Transverse colon (tissue), 4 donors: ENCODE results near the gene GPR150. TPM values are rescaled to one million over a fixed set of nuclear protein-coding genes. Genes with fewer than 3 reads are reported as not detected.

Experiments used
- DNase-seq: peaks from one replicate; pipeline ENCODE4 v3.0.0-alpha.2; 2019
- H3K27ac ChIP-seq, 4 donors: fragments of 200-600 bp; sonication (generic); 2 replicates each; pipeline ENCODE4 v1.5.1; 2016 to 2018; ENCODE audit warnings: inconsistent platforms in 4 of 4
- H3K27me3 ChIP-seq: fragments of 200-600 bp; sonication (generic); 2 replicates; pipeline ENCODE4 v1.5.1; 2017; ENCODE audit warnings: inconsistent platforms
- H3K36me3 ChIP-seq, 4 donors: fragments of 200-600 bp; sonication (generic); 2 replicates each; pipeline ENCODE4 v1.5.1; 2017 to 2019; ENCODE audit warnings: inconsistent platforms in 4 of 4
- H3K4me1 ChIP-seq, 4 donors: fragments of 200-600 bp; sonication (generic); 2 replicates each; pipeline ENCODE4 v1.5.1; 2017 to 2020; ENCODE audit warnings: inconsistent platforms in 4 of 4
- H3K4me3 ChIP-seq, 4 donors: fragments of 200-600 bp; sonication (generic); 1 replicate in 1 of 4; 2 replicates in 3 of 4; pipeline versions ENCODE4 v1.5.1 to v1.6.1; 2017 to 2019; ENCODE audit warnings: inconsistent platforms in 4 of 4
- H3K9me3 ChIP-seq, 2 donors: fragments of 200-600 bp; sonication (generic); 2 replicates each; pipeline ENCODE4 v1.5.1; 2017 to 2019; ENCODE audit warnings: inconsistent platforms in 2 of 2
- EP300 ChIP-seq: sonication (generic); formaldehyde crosslinking; IDR thresholded peaks from one replicate; pipeline ENCODE4 v1.6.1; 2017; ENCODE audit warnings: antibody characterized with exemption, low read depth
- POLR2A ChIP-seq: fragments of 450-650 bp; IDR thresholded peaks from one replicate; pipeline ENCODE4 v1.6.1; 2016; ENCODE audit warnings: antibody characterized with exemption, mild to moderate bottlenecking, moderate library complexity
- POLR2AphosphoS5 ChIP-seq, 3 donors: sonication (generic); formaldehyde crosslinking; IDR thresholded peaks; one replicate each; pipeline ENCODE4 v1.6.1; 2016; ENCODE audit warnings: antibody characterized with exemption in 3 of 3
- WGBS, 2 donors: methylation state at CpG; one replicate each; pipeline ENCODE4 v1.1.5; 2018; ENCODE audit warnings: low coverage in 1 of 2; 5-methylcytosine and 5-hydroxymethylcytosine counted together
- in situ Hi-C, 4 donors: fragments of 200-750 bp; cut with MboI; loops; one replicate each; pipeline versions ENCODE4 v1.15.0 to v1.15.1; 2017; ENCODE audit warnings: low sequenced_read_pairs in 3 of 4, low pct_ligation_motif_present in 1 of 4, low pct_unique_long_range_greater_than_20kb in 1 of 4
- intact Hi-C: fragments of 100-400 bp; cut with DNase I; formaldehyde crosslinking; loops from one replicate; pipeline ENCODE4 v1.15.1; 2023; ENCODE audit warnings: low total_unique reads
- total RNA-seq, 4 donors: library from RNA; depleted of rRNA; stranded (reverse); fragments of >200 nt; gene quantifications; one replicate each; pipeline ENCODE4 v1.1.0, GENCODE V29; 2016
- TF ChIP-seq, protein P1 (sequence below), 5 experiments: fragments of 200-600 bp in 3 of 5; fragments of 450-650 bp in 2 of 5; sonication (generic) in 3 of 5; IDR thresholded peaks; 1 replicate in 2 of 5; 2 replicates in 3 of 5; pipeline ENCODE4 v1.5.1; 2016 to 2017; ENCODE audit warnings: antibody characterized with exemption in 5 of 5, inconsistent platforms in 3 of 5, mild to moderate bottlenecking in 2 of 5, moderate library complexity in 1 of 5

GPR150 gene
- total RNA-seq, 4 donors from 2014 or later: 0.41 to 0.60 TPM; not detected in 2

DNA sequence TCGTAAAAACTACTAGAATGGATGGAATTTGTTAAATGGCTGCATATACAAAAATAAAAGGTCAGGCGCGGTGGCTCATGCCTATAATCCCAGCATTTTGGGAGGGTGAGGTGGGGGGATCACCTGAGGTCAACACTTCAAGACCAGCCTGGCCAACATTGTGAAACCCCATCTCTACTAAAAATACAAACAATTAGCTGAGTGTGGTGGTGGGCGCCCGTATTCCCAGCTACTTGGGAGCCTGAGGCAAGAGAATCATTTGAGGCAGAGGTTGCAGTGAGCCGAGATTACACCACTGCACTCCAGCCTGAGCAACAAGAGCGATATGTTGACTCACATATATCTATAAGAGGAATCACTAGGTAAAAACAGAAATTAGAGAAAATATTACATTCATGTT is 9.3 kb upstream of the GPR150 start:
- H3K4me1 ChIP-seq: no peaks in the 10 kb centered on the region
- H3K36me3 ChIP-seq: peaks cover 0 to 3% (median 0%) of the 10 kb centered on the region in 4 donors
- no peaks in the 10 kb centered on the region for H3K27me3 ChIP-seq
- no peak overlapping the region for H3K4me3 ChIP-seq
- WGBS, 2 donors: 81 to 91% methylated on average over 3 to 7 of the region's 7 CpGs
- H3K9me3 ChIP-seq: peaks cover 9% of the 10 kb centered on the region in 2 donors
- in situ Hi-C loops: no loop called here
- DNase-seq: no peak
- no peak overlapping the region for H3K27ac ChIP-seq
- intact Hi-C loops: no loop called here
- TF ChIP-seq EP300 (no peak), POLR2A (no peak)
- TF ChIP-seq, protein P1, sequence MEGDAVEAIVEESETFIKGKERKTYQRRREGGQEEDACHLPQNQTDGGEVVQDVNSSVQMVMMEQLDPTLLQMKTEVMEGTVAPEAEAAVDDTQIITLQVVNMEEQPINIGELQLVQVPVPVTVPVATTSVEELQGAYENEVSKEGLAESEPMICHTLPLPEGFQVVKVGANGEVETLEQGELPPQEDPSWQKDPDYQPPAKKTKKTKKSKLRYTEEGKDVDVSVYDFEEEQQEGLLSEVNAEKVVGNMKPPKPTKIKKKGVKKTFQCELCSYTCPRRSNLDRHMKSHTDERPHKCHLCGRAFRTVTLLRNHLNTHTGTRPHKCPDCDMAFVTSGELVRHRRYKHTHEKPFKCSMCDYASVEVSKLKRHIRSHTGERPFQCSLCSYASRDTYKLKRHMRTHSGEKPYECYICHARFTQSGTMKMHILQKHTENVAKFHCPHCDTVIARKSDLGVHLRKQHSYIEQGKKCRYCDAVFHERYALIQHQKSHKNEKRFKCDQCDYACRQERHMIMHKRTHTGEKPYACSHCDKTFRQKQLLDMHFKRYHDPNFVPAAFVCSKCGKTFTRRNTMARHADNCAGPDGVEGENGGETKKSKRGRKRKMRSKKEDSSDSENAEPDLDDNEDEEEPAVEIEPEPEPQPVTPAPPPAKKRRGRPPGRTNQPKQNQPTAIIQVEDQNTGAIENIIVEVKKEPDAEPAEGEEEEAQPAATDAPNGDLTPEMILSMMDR (IDR thresholded peaks at IDR 0.05): no peak

DNA sequence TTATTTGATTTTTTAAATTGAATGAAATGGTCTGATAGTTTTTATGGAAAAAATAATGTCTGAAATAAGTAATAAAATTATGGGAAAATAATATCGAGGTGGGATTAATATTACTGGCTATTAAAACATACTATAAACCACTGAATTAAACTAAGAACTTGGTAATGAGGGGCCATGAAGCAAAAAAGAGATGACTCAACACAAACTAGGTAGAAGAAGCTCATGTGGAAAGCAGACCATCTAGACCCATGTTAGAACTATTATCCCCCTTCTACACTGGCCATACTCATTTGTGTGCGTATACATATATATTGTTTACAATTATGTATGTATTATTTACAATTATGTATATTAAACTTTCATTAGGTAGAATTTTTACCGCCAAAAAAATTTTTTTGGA is 8.5 kb upstream of the GPR150 start:
- TF ChIP-seq POLR2AphosphoS5 (IDR thresholded peaks at IDR 0.05) (no peak), EP300 (no peak), POLR2A (no peak)
- TF ChIP-seq, protein P1 (IDR thresholded peaks at IDR 0.05): no peak
- in situ Hi-C loops (no loop called here), intact Hi-C loops (no loop called here)
- Histone ChIP-seq H3K4me1 (no peaks in the 10 kb centered on the region), H3K27ac (no peak overlapping the region), H3K27me3 (no peaks in the 10 kb centered on the region), H3K9me3 (peaks cover 9% of the 10 kb centered on the region in 2 donors), H3K36me3 (peaks cover 0 to 3% (median 0%) of the 10 kb centered on the region in 4 donors), H3K4me3 (no peak overlapping the region)
- 93 to 100% methylated on average over 3 of the region's 3 CpGs for WGBS, 2 donors
- no peak for DNase-seq

DNA sequence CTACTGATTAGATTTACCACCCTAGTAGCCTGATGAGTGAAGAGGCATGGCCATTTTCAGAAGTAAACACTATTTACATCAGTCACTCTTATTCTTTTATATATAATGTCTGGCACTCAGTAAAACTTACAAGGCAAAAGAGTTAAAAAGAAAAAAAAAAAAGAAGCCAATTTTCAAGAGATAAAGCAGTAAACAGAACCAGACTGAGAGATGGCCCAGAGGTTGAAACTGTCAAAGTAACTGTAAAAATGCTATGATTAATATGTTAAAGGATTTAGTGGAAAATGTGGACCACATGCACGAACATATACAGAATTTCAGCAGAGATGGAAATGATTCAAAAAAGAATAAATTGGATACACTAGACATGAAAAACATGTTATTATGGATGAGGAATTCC is 6.4 kb upstream of the GPR150 start:
- Histone ChIP-seq H3K36me3 (peaks cover 0 to 3% (median 0%) of the 10 kb centered on the region in 4 donors), H3K27me3 (no peaks in the 10 kb centered on the region), H3K9me3 (peaks cover 9% of the 10 kb centered on the region in 2 donors), H3K4me3 (no peak overlapping the region), H3K4me1 (no peaks in the 10 kb centered on the region), H3K27ac (no peak overlapping the region)
- intact Hi-C loops: no loop called here
- TF ChIP-seq, protein P1 (IDR thresholded peaks at IDR 0.05): no peak
- TF ChIP-seq POLR2A (no peak), POLR2AphosphoS5 (IDR thresholded peaks at IDR 0.05) (no peak), EP300 (no peak)
- in situ Hi-C loops: no loop called here
- DNase-seq: no peak
- WGBS, 2 donors: 88 to 97% methylated on average over 1 of the region's 1 CpG

DNA sequence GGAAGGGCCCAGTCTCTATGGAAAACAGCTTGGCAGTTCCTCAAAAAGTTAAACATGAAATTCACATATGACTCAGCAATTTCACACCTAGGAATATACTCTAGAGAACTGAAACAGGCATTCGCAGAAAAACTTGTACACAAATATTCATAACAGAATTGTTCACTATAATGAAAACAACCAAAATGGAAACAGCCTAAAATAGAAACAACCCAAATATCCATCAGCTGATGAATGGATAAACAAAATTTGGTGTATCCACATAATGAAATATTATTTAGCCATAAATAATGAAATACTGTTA is 4.8 kb upstream of the GPR150 start:
- Histone ChIP-seq H3K4me1 (peaks cover 0 to 10% (median 7%) of the 10 kb centered on the region in 4 donors), H3K27ac (no peak overlapping the region), H3K4me3 (no peak overlapping the region), H3K36me3 (peaks cover 0 to 3% (median 0%) of the 10 kb centered on the region in 4 donors), H3K27me3 (no peaks in the 10 kb centered on the region), H3K9me3 (peaks cover 9% of the 10 kb centered on the region in 2 donors)
- no peak for TF ChIP-seq EP300
- TF ChIP-seq, protein P1 (IDR thresholded peaks at IDR 0.05): no peak
- no peak for TF ChIP-seq POLR2A
- TF ChIP-seq POLR2AphosphoS5 (IDR thresholded peaks at IDR 0.05): no peak
- WGBS, 2 donors: 52 to 79% methylated on average over 1 of the region's 1 CpG
- in situ Hi-C loops: no loop called here
- DNase-seq: no peak
- intact Hi-C loops: no loop called here
